ENCODE measurements around the gene SEMA6A.

DNA sequence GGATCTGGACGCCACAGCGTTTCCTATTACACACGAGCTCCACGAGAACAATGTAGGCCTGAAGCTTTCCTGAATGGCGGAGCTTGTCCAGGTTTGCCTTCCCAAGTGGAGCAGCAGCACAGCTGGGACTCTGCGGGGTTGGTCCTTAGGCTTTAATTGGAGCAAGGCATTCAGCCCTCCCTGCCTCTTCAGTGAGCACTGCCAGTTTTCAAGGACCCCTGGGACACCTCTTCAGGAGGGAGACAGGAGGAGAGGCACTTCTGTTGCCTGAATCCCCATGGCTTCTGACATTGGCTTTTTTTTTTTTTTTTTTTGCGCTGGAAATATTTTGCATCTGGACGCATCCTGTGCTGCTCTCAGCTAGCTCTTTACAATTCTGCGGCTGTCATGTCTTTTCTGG is 179.4 kb downstream of the SEMA6A start:
- TF ChIP-seq, protein P1, sequence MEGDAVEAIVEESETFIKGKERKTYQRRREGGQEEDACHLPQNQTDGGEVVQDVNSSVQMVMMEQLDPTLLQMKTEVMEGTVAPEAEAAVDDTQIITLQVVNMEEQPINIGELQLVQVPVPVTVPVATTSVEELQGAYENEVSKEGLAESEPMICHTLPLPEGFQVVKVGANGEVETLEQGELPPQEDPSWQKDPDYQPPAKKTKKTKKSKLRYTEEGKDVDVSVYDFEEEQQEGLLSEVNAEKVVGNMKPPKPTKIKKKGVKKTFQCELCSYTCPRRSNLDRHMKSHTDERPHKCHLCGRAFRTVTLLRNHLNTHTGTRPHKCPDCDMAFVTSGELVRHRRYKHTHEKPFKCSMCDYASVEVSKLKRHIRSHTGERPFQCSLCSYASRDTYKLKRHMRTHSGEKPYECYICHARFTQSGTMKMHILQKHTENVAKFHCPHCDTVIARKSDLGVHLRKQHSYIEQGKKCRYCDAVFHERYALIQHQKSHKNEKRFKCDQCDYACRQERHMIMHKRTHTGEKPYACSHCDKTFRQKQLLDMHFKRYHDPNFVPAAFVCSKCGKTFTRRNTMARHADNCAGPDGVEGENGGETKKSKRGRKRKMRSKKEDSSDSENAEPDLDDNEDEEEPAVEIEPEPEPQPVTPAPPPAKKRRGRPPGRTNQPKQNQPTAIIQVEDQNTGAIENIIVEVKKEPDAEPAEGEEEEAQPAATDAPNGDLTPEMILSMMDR (IDR thresholded peaks at IDR 0.05 in 2 of 3, conservative IDR thresholded peaks at IDR 0.05 in 1 of 3; ENCODE audit: control insufficient read depth in 2 of 3, extremely low read depth in 1 of 3, insufficient read depth in 1 of 3, low read depth in 3 of 3, low read length in 3 of 3) = no peak
- TF ChIP-seq SUZ12 (IDR thresholded peaks at IDR 0.05; ENCODE audit: unreplicated experiment) = no peak
- TF ChIP-seq, protein P2, sequence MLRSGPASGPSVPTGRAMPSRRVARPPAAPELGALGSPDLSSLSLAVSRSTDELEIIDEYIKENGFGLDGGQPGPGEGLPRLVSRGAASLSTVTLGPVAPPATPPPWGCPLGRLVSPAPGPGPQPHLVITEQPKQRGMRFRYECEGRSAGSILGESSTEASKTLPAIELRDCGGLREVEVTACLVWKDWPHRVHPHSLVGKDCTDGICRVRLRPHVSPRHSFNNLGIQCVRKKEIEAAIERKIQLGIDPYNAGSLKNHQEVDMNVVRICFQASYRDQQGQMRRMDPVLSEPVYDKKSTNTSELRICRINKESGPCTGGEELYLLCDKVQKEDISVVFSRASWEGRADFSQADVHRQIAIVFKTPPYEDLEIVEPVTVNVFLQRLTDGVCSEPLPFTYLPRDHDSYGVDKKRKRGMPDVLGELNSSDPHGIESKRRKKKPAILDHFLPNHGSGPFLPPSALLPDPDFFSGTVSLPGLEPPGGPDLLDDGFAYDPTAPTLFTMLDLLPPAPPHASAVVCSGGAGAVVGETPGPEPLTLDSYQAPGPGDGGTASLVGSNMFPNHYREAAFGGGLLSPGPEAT (IDR thresholded peaks at IDR 0.05; ENCODE audit: low read depth) = no peak
- no peak for TF ChIP-seq FOXK2 (IDR thresholded peaks at IDR 0.05)
- no peak for TF ChIP-seq POLR2A (IDR thresholded peaks at IDR 0.05; ENCODE audit: low read depth, low read length)
- no peak for TF ChIP-seq MYC (IDR thresholded peaks at IDR 0.05; ENCODE audit: insufficient read depth, insufficient read length, insufficient replicate concordance, low read length, severe bottlenecking)
- TF ChIP-seq EZH2 (IDR thresholded peaks at IDR 0.05; ENCODE audit: borderline replicate concordance, control insufficient read depth, low read depth, low read length) = no peak
